ENCODE measurements around the gene PHIP.

GRCh38 chr6:79010422-79010821 is 67.6 kb downstream of the PHIP start:
- TF ChIP-seq CTCF (IDR thresholded peaks at IDR 0.05; ENCODE audit: insufficient read depth, low read depth, low read length) (no peak), EZH2 (IDR thresholded peaks at IDR 0.05; ENCODE audit: insufficient read depth, low read length) (no peak)

All from astrocyte (in vitro differentiated cells and primary cell).